Activated naive CD4-positive, alpha-beta T cell treated with Interleukin-2 at 50 U/mL for 16 hours (primary cell): Measurements from ENCODE around the gene TREH.
"Not testable (repeated sequence)": the region's sequence is repeated elsewhere in the genome, so short reads cannot be mapped to it uniquely, and the experiment has no call there.

ENCODE experiments used
- DNase-seq: peaks from one replicate; pipeline ENCODE4 v3.0.0-alpha.2; 2020

The TREH gene

DNA sequence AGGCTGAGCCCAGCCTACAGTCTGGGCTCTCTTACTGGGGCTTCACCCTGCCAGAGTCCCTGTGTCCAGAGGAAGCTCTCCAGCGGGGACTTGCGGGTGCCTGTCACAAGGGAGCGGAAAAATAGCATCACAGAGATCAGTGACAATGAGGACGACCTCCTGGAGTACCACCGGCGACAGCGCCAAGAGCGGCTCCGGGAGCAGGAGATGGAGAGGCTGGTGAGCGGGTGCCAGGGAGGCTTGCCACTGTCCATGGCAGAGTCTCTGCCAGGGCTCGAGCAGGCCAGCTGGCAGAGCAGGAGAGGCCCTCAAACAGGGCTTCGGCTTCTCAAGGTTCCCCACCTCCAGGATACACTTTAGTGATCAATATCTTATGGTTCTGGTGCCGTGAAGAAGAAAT lies 51.0 kb downstream of the TREH start:
- DNase-seq, result no peak

DNA sequence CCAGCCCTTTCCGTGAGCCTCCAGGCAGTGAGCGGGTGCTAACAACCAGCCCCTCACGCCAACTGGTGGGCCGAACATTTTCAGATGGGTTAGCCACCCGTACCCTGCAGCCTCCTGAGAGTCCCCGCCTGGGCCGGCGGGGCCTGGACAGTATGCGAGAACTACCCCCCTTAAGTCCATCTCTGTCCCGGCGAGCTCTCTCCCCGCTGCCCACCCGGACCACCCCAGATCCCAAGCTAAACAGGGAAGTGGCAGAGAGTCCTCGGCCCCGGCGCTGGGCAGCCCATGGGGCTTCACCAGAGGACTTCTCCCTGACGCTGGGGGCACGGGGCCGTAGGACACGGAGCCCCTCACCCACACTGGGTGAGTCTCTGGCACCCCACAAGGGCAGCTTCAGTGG lies 51.4 kb downstream of the TREH start:
- DNase-seq, result no peak

DNA sequence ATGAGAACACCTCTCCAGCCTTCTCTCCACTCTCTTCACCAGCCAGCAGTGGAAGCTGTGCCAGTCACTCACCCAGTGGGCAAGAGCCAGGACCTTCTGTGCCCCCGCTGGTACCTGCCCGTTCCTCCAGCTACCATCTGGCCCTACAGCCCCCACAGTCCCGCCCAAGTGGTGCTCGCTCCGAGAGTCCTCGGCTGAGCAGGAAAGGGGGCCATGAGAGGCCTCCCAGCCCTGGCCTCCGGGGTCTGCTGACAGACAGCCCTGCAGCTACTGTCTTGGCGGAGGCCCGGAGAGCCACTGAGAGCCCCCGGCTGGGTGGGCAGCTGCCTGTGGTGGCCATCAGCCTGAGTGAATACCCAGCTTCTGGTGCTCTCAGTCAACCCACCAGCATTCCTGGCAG lies 51.9 kb downstream of the TREH start:
- DNase-seq, result no peak

DNA sequence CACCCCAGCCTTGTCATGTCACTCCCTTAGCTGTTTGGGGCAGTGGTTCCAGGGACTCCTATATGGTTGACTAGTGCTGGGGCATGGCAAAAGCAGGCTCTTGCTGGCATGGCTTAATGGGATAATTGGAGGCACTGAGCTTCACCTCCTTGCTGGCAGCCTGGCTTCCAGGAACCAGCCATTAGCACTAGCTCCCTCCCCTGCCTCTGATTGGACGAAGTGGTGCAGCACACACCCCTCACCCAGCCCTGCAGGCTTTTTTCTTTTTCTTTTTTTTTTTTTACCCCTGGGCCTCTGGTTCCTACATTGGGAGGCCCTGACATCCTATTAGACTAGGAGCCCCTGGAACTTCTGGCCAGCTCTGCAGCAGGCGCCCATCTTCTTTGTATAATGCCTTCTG lies 53.5 kb downstream of the TREH start:
- no peak for DNase-seq

DNA sequence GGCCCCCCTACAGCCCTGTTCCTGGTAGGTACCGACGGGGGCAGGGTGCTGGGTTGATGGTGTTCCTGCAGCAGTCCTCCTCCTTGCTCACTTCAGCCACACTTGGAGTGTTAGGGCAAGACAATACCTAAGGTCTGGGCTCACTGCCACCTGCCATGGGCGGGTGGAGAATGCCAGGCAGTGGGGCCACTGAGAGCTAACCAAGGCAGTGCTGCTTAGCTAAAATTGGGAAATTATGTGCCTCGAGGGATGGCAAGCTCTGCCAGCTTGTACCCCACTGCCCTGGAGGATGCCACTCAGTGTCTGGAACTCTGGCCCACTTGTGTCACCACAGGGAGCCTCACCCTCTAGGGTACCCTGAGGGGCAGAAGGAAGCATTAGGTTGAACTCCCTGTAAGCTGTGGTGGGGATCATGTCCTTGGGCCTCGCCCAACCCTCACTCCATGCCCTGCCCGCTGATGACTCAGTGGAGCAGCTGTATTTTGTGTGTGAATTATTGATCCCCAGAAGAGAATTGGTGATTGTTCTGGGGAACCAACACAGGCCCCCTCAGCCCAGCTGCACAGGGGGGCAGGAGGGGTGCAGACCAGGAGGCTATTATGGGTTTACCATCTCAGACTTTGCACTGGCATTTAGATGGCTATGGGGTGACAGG lies 54.3 kb downstream of the TREH start:
- no peak for DNase-seq

DNA sequence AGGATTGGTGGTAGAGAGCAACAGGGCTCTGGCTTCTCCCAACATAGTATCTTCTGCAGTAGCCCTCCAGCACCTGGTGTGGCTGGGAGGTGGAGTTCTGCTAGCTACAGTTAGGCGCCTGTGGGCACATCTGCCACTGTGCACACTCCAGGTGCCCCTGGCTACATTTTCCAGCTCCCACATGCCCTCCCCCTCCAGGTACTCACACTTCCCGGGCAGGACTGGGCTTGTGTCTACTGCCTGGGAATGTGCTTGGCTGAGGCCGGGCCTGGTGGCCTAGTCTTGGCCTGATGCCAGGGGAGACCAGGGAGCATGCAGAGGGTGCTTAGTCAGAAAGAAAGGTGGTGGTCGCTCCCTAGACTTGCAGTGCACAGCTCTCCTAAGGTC lies 56.2 kb downstream of the TREH start:
- DNase-seq, result no peak

DNA sequence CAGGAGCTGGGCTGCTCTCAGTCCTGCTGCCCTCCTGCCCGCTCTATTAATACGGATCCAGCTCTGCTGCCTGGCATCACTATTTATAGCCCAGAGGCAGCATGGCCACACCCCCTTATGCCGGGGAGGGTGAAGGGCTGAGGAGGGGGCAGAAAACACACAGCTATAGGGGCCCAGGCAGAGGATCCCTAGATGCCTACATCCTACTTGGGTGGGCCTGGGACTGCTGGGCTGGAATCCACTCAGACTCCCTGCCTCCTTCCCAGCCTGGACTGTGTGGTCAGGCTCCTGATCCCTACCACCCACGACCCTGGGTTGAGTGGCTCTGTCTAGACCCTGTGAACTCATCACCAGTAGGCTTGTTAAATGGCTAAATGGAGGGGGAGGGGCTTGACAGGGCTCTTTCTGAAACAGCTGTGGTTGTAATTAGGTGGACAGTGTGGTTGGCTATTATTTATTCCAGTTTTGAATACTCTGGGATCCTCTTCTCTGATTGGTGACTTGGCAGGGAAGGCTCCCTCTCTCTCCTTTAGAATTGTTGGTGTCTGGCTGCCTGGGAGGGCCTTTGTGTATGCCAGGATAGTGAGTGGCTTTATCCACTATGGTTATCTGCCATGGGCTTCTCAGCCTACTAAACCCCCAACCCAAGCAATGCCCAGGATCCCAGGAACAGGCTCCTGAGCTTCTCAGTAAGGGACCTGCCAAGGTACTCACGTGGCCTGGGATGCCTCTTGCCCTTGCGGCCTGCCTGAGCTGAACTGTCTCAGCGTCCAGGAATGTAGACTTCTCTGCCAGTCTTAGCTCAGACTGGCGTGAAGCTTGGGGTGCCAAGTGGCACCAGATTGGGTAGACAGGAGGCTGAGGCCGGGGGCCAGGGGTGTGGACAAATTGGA lies 56.8 kb downstream of the TREH start:
- no peak for DNase-seq

DNA sequence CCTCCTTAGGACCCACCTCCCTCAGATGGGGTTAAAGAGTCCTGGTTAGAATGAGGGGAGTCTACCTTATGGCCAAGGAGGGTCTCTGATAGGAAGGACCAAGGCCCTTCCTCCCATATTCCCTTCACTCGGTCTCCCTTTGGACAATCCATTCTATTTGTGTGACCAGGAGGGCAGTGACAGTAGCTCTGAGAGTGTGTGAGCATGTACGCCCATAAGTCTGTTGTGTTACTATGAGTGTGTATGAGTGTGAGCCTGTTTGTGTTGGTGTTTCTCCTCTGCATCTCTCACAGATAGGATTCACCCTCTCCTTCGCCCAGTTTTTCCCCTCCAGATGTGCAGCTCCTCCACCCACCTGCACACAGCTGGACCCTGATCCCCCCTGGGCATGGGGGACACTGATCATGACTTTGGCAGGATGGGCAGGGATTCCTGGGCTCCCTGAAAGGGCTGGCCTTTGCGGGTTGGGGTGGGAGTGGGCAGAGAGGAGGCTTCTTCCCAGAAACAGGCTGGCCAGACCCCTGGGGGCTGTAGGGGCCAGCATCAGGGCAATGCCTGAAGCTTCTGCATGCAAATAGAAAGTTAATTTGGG lies 57.6 kb downstream of the TREH start:
- DNase-seq, result no peak

DNA sequence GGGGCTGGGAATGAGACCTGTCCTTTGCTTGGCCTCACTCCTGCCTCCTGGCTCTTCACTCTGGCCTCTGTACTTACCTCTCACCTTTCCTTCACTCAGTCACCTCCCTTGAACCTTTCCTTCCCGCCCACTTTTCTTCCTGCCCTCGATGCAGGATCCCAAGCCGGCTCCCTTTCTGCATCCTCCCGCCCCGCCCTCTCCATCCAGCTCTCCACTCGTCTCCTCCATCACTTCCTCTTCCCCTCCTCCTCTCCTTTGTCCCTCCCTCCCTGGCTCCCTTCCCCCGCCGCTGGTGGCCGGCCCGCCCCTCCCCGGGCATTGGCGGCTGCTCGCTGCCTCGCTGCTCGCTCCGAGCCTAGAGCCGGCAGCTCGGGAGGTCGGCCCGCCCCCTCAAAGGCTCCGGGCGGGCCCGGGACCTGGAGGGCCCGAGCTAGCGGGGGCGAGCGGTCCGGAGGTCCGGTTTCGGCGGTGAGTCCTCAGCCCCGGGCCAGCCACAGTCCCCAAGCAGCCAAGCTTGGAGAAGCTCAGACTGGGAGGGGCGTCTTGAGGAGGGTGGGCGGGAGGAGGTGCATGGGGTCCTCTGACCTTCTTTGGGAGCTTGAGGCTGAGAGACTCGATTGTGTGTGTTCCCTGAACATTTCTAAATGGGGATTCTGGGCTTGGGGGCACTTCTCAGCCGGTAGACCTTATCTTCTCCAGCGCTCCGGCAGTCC lies 58.2 kb downstream of the TREH start:
- peak; percentile 32 for DNase-seq

DNA sequence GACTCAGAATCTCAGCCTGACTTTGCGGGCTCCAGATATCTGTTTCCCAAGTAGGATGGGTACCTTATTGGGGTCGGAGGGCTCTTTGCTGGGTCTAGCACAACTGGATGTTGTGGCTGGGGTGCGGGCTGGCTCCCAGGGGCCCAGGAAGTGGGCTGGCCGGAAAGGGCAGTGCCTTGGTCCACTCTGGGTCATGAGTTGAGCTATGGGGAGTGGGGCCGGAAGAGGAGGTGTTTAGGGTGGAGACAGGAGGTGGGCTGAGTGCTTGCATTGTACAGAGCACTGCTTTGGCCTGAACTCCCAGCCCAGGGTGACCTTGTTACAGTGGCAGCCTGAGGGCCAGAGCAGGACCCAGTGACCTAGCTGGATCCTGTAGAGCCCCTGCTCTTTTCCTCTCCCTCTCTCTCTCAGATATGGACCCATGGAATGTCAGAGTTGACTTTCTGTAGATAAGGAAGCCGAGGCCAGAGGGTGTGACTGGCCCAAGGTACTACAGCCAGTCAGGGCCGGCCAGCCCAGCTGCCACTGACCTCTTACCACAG lies 58.9 kb downstream of the TREH start:
- no peak for DNase-seq

DNA sequence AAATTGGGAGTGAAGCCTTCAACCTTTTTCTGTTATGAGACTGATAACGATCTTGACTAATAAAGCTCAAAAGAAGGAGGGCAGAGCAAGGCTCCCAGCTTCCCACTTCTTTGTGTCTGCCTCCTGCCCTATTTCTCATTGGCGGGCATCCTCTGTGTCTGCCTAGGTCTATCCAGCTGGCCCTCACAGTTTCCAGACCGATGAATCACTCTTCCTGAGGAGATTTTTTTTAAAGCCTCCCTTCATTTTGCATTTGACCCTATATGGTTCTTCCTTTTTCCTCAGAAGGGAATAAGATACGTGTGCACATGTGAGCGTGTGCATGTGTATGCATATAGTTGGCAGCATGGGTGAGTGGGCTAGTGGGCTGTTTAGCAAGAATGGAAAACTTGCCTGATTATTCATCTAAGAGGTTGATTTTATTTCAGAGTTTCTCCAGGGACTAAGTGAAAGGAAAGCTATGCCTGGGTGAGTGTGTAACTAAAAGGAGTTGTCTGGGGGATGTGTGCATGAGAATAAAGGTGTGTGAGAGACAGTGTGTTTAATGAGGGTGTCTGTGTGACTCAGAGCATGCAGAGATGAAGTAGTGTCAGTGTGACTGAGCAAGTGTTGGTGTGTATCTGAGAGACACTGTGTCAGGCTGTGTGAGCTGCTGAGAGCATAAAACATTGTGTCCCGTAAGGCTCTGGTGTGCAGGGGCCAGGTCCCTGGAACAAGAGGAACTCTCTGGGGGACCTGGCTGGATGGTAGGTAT lies 59.8 kb downstream of the TREH start:
- DNase-seq, result no peak

DNA sequence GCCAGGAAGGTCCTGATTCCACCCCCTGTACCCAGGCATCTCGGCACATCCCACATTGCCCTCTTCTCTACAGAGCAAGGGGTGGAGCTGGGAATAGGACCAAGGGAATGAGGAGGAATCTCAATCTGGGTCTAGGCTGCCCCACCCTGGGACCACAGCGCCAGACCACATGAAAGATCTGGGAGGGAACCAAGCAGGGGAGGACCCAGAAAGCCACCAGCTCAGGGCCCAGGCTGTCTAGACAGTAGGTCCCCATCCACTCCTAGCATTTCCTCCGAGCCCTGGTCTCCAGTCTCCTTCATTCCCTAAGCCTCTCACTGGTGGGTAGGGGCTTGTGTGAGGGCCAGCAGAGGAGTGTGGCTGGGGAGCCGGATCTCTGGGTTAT lies 60.5 kb downstream of the TREH start:
- no peak for DNase-seq

DNA sequence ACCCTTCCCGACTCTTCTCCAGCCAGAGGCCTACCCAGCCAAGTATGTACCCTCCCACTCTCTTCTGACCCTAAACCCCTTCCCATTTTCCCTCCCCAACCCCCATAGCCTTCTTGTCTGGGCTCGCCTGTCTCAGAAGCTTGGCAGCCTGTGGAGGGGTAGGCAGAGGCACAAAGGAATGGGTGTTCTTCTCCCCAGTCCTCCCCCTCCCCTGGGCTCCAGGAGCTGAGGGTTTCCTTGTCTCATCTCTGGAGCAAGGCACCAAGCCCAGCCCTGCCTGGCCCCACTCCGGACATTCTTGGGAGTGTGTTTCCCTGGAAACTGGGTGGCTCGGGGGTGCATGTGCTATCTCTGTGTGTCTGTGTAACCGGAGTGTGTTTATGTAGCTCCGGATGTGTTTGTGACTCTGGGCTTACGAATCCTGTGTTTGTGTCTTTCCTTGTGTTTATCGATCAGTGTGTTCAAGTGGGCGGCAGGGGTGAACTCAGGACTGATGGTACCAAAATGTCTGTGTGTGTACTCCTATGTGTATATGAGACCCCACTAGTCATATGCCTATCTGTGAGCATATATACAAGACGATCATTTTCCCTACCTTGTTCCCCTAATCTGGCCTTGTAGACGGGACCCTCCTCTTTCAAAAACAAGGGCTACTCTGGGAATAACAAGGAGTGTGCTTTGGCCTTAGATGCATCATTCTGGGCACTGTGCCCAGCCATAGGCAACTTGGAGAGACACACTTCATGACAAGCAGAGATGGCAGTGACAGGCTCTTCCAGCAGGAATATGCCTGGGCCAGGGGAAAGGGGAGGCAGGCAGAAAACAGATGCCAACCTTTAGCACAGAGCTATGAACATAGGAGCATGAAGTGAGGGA lies 61.1 kb downstream of the TREH start:
- DNase-seq, result no peak

DNA sequence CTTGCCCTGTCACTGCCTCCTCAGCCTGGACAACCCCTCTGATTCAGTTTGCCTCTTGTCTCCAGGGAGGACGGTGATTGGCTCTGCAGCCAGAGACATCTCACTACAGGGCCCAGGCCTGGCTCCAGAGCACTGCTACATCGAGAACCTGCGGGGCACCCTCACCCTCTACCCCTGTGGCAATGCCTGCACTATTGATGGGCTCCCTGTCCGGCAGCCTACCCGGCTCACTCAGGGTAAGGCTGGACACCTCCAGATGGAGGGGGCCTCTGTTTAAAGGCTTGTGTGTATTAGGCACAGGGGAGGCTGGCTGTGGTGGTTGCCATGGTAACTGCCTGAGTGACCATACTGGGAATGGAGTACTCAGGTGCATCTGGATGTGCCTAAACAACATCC lies 63.5 kb downstream of the TREH start:
- DNase-seq, result no peak

DNA sequence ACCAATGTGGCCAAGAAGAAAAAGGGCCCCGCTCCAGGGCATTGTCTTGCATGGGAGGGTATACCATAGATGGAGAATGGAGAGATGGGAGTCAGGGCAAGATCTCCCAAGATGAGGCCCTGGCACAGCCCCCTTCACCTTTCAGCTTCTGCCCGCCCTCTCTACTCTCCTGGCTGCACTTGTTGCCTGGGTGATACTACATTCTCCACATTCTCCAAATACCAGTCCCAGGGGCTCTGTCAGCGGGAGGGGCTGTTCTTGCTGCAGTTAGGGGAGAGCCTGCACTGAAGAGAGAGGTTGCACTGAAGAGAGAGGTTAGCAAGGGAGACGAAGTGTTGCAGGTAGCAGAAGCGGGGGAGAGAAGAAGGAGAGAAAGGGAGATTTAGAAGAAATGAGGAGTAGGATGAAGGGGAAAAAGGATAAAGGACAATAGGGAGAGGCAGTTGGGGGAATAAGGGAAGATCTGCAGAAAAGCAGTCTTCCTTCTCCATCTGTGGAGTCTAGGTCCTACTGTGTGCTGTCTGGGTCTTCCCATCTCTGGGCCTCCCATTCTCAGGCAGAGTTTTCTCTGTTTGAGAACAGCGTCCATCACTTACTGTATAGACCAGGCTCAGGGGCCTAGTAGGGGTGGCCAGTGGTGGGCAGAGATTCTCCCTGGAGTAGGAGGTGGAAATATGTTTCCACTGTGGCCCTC lies 64.0 kb downstream of the TREH start:
- no peak for DNase-seq

DNA sequence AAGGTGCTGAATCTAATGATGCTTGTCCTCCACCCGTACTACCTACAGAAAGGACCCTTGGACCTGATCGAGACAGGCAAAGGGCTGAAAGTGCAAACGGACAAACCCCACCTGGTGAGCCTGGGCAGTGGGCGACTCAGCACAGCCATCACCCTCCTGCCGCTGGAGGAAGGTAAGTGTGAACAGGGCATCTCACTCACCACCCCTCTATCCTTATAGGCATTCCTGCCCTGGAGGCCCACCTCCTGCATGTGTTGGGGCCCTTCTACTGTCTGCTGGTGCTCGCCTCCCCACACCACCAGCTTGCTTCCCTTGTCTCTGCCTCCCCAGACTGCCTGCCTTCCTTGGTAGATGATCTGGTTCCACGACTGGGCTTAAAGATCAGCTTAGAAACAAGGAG lies 64.9 kb downstream of the TREH start:
- DNase-seq, result no peak

DNA sequence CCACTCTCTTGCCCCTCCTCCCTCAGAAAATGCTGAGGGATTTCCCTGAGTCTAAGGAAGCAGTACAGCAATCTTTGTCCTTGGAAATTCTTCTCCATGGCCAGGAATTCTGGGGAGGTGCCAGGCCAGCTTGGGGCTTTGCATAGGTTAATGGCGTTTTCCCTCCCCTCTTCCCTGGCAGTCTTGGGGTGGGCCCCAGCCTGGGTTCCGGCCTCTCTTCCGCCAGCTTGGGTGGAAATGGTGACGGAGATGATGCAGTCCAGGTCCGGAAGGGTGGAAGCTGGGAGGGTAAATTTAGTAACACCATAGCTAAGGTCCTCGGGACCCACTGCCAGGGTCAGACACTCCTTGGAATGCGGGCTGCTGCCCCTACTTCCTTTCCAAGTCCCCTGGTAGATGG lies 67.1 kb downstream of the TREH start:
- no peak for DNase-seq

DNA sequence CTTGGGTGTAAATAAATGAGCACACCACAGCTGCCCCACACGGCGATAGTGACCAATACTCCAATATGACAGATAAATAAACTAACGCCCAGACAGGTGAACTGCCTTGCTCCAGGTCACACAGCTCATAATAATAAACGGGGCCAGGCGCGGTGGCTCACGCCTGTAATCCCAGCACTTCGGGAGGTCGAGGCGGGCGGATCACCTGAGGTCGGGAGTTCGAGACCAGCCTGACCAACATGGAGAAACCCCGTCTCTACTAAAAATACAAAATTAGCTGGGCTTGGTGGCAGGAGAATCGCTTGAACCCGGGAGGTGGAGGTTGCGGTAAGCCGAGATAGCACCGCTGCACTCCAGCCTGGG lies 68.0 kb downstream of the TREH start:
- not testable (repeated sequence) for DNase-seq

DNA sequence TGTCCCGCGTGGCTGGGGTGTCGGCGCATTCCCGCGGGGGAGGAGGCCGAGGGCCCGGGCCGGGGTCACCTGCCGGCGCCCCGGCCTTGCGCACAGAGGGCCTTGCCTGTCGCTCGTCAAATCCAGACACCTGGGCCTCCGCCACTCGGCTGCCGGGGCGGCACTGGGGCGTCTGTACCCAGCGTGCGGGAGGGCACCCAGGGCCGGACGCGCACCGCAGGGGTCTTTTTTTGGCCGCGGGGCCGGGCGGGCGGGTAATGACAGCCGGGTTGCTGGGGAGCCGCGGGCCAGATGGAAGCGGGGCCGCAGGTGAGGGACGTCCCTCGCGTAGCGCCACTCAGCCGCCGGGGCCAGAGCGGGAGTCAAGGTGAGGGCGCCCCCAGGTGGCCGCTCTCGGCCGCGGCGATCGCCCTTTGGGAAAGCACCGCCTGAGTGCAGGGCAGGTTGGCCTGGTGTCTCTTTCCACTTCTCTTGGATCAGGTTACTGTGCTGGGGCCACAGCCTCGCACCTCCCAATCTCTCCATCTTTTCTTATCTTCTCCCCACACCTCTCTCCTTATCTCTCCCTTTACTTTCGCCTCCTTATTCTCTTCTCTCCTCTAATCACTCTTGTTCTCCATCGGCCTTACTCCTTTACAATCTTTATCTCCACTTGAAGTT lies 68.5 kb downstream of the TREH start:
- peak; percentile 88 for DNase-seq

DNA sequence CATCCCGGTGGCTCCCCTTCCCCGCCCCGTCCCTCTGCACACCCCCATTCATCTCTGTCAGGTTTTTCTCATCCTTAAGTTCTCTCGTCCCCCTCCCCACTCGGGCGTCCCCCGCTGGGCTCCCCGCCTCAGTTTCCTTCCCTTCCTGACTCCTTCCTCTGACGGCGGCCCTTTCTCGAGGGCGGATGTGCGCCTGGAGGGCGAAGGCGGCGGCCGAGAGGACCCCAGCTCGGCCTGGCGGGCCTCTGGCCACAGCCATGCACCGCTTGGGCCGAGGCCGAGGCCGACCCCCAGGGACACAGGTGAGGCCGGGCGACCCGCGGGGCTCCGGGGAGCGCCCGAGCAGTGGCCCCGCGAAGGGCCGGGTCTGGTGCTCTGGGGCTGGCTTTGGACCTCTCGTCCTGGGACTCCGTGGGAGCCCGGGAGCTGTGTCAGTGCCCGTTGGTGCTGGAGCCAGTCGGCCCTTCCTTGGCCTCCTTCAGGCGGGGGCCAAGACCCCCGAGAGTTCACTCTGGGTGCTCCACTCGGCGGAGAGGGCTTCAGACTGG lies 69.2 kb downstream of the TREH start:
- DNase-seq, result peak; percentile 6
